GM20000 (cell line): ENCODE data around the gene CMSS1.

Source experiments
- DNase-seq: peaks from one replicate; pipeline ENCODE4 v3.0.0; 2012; ENCODE audit warnings: low spot score
- CTCF ChIP-seq: IDR thresholded peaks from 2 replicates; pipeline ENCODE4 v1.5.1; 2012; ENCODE audit warnings: mild to moderate bottlenecking, control low read depth; ENCODE audit errors: extremely low read depth, missing control alignments

CMSS1 gene

GRCh38 chr3:100164743-100165142 is 347.1 kb downstream of the CMSS1 start:
- TF ChIP-seq CTCF = no peak
- no peak for DNase-seq

- TF ChIP-seq CTCF = no peak
- DNase-seq = no peak
Measured at GRCh38 chr3:100165926-100166550, 348.4 kb downstream of the CMSS1 start.

- no peak for DNase-seq
Measured at GRCh38 chr3:100169201-100169920, 351.7 kb downstream of the CMSS1 start.

GRCh38 chr3:100170486-100170885 is 352.8 kb downstream of the CMSS1 start:
- no peak for DNase-seq
- no peak for TF ChIP-seq CTCF

More at GRCh38 chr3:100169201-100169920, 351.7 kb downstream of the CMSS1 start:
- no peak for TF ChIP-seq CTCF

- TF ChIP-seq CTCF = no peak
- no peak for DNase-seq
Measured at GRCh38 chr3:100171211-100171914, 353.7 kb downstream of the CMSS1 start.

- TF ChIP-seq CTCF = no peak
Measured at GRCh38 chr3:100173961-100174360, 356.3 kb downstream of the CMSS1 start.

More at GRCh38 chr3:100173961-100174360, 356.3 kb downstream of the CMSS1 start:
- no peak for DNase-seq
